Measurements from ENCODE around the gene CDYL2. TPM values are rescaled to one million over a fixed set of nuclear protein-coding genes. Genes with fewer than 3 reads are reported as not detected.

The CDYL2 gene
- total and polyA plus RNA-seq, 2 experiments from 2014 or later: 2.1 to 5.2 TPM

DNA sequence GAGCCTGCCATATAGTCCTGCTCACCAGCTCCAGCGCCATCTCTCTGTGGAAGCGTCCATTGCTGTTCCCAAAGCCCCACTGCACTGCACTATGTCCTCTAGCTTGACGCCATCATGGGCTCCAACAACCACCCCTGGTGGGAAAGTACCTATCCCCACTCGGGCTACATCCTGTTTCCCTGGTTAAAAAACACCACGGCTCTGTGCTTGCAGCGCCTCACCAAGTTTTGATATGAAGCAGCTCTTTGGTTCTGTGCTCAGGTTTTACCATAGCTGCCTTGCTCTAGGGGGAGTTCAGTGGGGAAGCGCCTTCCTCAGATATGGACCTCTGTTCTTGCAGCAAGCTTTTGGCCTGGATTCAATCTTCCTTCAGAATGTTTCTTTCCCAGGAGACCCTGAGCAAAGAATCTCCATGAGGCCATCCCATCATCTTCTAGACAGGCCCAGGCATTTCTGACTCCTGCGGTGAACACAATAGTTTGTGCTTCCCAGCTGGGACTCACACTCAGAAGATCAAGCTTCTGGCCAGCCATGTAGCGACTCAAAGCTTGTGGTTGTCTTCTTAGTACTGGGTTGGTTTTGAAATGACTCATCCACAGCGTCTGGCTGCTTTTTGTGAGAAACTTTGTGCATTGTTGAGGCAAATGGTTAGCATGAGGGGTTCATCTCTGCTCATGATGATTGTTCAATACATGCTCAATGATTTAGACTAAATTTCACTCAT, 224.1 kb downstream of the CDYL2 start:
- 70 to 75% methylated on average over 10 of the region's 10 CpGs for WGBS, 2 experiments (ENCODE audit: low coverage in 1 of 2, low lambda C conversion rate in 2 of 2, missing lambda C conversion rate in 2 of 2)
- no peak for TF ChIP-seq EZH2phosphoT487 (IDR thresholded peaks at IDR 0.05; ENCODE audit: insufficient read depth, low read depth)
- TF ChIP-seq EZH2 (IDR thresholded peaks at IDR 0.05; ENCODE audit: insufficient read depth, poor library complexity, severe bottlenecking): no peak
- no peaks in the 10 kb centered on the region for H3K9me3 ChIP-seq (ENCODE audit: low read depth)
- in situ Hi-C loops (cut with MboI): no loop called here
- peak; percentile 68 for DNase-seq
- H3K9ac ChIP-seq: no peak overlapping the region
- no peaks in the 10 kb centered on the region for H3K27me3 ChIP-seq (replicated peaks; ENCODE audit: insufficient read depth)
- H3K9me2 ChIP-seq (ENCODE audit: insufficient read depth): no peaks in the 10 kb centered on the region
- no peaks in the 10 kb centered on the region for H3K36me3 ChIP-seq (ENCODE audit: low read depth)
- H3K4me3 ChIP-seq: no peak overlapping the region
- H3K27ac ChIP-seq: no peak overlapping the region
- no peaks in the 10 kb centered on the region for H4K20me1 ChIP-seq (ENCODE audit: insufficient read depth)
- peaks cover 15% of the 10 kb centered on the region for H3K4me1 ChIP-seq (ENCODE audit: insufficient read depth)
- no peaks in the 10 kb centered on the region for H3K79me2 ChIP-seq (ENCODE audit: insufficient read depth)
- H3K4me2 ChIP-seq (ENCODE audit: unreplicated experiment): no peak overlapping the region
- peaks cover 10% of the 10 kb centered on the region; the same call in 1 of the 2 replicates for H3F3A ChIP-seq (ENCODE audit: insufficient read depth)
- no peak overlapping the region for H2AFZ ChIP-seq

DNA sequence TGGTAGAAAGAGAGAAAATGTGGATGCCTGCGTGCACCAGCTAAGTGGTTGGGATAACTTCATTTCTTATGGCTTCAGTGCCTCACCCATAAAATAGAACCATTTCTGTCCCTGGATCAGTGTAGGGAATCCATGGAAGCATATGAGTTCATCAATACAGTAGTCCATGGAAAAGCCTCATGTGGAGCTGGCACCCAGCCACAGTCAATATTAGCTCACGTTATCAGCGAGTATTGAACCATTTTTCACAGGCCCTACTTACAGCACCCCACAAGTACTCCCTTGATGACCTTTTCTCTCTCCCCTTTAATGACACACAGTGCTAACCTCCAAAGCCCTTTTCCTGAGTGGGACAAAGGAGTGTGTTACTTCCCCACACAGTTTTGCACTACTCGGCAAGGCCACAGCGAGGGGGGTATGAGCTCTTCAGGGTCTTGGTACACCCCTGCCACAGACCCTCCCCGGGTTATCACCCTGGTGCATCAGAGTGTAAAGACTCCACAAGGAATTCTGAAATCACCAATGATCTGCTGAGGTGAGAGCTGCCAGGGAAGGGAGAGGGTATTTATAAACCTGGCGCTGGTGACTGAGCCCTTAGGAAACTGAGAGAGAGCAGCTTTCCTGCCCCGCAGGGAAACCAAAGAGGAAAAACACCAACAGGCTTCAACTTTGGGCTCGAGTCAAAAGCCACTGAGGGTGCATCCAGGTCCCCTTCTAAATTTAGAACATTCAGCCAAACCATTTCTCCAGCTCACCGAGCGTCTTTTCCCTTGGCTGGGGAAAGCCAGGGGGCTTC, 226.7 kb downstream of the CDYL2 start:
- Histone ChIP-seq H3K36me3 (ENCODE audit: low read depth) (no peaks in the 10 kb centered on the region), H3K4me3 (no peak overlapping the region), H3K9me2 (ENCODE audit: insufficient read depth) (no peaks in the 10 kb centered on the region), H3K4me2 (ENCODE audit: unreplicated experiment) (no peak overlapping the region), H3K4me1 (ENCODE audit: insufficient read depth) (peaks cover 7% of the 10 kb centered on the region; the same call in 1 of the 2 replicates), H3K9me3 (ENCODE audit: low read depth) (no peaks in the 10 kb centered on the region), H4K20me1 (ENCODE audit: insufficient read depth) (no peaks in the 10 kb centered on the region), H2AFZ (no peak overlapping the region), H3K27ac (no peak overlapping the region), H3F3A (ENCODE audit: insufficient read depth) (peaks cover 5% of the 10 kb centered on the region; the same call in 1 of the 2 replicates), H3K9ac (no peak overlapping the region), H3K27me3 (replicated peaks; ENCODE audit: insufficient read depth) (no peaks in the 10 kb centered on the region), H3K79me2 (ENCODE audit: insufficient read depth) (no peaks in the 10 kb centered on the region)
- TF ChIP-seq EZH2phosphoT487 (IDR thresholded peaks at IDR 0.05; ENCODE audit: insufficient read depth, low read depth): no peak
- no peak for TF ChIP-seq EZH2 (IDR thresholded peaks at IDR 0.05; ENCODE audit: insufficient read depth, poor library complexity, severe bottlenecking)
- WGBS, 2 experiments (ENCODE audit: low coverage in 1 of 2, low lambda C conversion rate in 2 of 2, missing lambda C conversion rate in 2 of 2): 74 to 77% methylated on average over 11 of the region's 11 CpGs
- in situ Hi-C loops (cut with MboI): no loop called here
- DNase-seq: no peak

DNA sequence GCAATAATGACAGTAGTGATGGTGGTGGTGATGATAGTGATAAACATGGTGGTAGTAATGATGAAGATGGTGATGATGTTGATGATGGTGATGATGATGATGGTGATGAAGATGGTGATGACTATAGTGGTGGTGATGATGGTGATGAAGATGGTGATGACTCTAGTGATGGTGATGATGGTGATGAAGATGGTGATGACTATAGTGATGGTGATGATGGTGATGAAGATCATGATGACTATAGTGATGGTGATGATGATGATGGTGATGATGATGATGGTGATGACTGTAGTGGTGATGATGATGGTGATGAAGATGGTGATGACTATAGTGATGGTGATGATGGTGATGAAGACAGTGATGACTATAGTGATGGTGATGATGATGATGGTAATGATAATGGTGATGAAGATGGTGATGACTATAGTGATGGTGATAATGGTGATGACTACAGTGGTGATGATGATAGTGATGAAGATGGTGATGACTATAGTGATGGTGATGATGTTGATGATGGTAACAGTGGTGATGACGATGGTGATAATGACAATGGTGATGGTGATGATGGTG, 228.0 kb downstream of the CDYL2 start:
- Histone ChIP-seq H3K9me3 (ENCODE audit: low read depth) (no peaks in the 10 kb centered on the region), H3F3A (ENCODE audit: insufficient read depth) (peaks cover 5% of the 10 kb centered on the region; the same call in 1 of the 2 replicates), H3K27me3 (replicated peaks; ENCODE audit: insufficient read depth) (no peaks in the 10 kb centered on the region), H3K79me2 (ENCODE audit: insufficient read depth) (no peaks in the 10 kb centered on the region), H3K27ac (no peak overlapping the region), H3K36me3 (ENCODE audit: low read depth) (no peaks in the 10 kb centered on the region), H4K20me1 (ENCODE audit: insufficient read depth) (no peaks in the 10 kb centered on the region), H3K4me3 (no peak overlapping the region), H3K4me2 (ENCODE audit: unreplicated experiment) (no peak overlapping the region), H2AFZ (no peak overlapping the region), H3K9ac (no peak overlapping the region), H3K4me1 (ENCODE audit: insufficient read depth) (peaks cover 7% of the 10 kb centered on the region; the same call in 1 of the 2 replicates), H3K9me2 (ENCODE audit: insufficient read depth) (no peaks in the 10 kb centered on the region)
- 87 to 90% methylated on average over 1 of the region's 1 CpG for WGBS, 2 experiments (ENCODE audit: low coverage in 1 of 2, low lambda C conversion rate in 2 of 2, missing lambda C conversion rate in 2 of 2)
- in situ Hi-C loops (cut with MboI): no loop called here
- DNase-seq: no peak
- TF ChIP-seq EZH2phosphoT487 (IDR thresholded peaks at IDR 0.05; ENCODE audit: insufficient read depth, low read depth) (no peak), EZH2 (IDR thresholded peaks at IDR 0.05; ENCODE audit: insufficient read depth, poor library complexity, severe bottlenecking) (no peak)

DNA sequence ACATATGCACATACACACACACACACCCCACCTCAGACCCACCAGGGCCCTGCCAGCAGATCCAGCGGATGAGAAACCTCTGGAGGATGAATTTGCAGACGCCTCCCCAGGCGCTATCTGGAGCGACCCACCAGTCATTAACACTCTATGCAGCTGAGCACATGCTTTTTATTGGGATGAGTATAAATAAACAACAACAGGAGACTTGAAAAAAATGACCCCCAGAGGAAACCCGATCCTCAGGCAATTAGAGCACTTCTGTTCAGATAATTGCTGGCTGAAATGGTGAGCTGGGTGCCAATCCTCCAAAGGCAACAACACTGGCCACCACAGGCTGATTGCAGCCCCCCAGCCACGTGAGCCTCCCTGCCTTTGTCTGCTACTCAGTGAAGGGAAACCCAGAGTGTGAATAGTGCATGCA, 230.7 kb downstream of the CDYL2 start:
- DNase-seq: no peak
- 49 to 52% methylated on average over 6 of the region's 6 CpGs for WGBS, 2 experiments (ENCODE audit: low coverage in 1 of 2, low lambda C conversion rate in 2 of 2, missing lambda C conversion rate in 2 of 2)
- Histone ChIP-seq H3K36me3 (ENCODE audit: low read depth) (no peaks in the 10 kb centered on the region), H4K20me1 (ENCODE audit: insufficient read depth) (no peaks in the 10 kb centered on the region), H3K9me2 (ENCODE audit: insufficient read depth) (no peaks in the 10 kb centered on the region), H3K4me3 (no peak overlapping the region), H3K79me2 (ENCODE audit: insufficient read depth) (no peaks in the 10 kb centered on the region), H3K4me1 (ENCODE audit: insufficient read depth) (no peaks in the 10 kb centered on the region), H3K9ac (no peak overlapping the region), H3K9me3 (ENCODE audit: low read depth) (no peaks in the 10 kb centered on the region), H3K27ac (no peak overlapping the region), H2AFZ (no peak overlapping the region), H3K4me2 (ENCODE audit: unreplicated experiment) (no peak overlapping the region), H3K27me3 (replicated peaks; ENCODE audit: insufficient read depth) (no peaks in the 10 kb centered on the region), H3F3A (ENCODE audit: insufficient read depth) (no peaks in the 10 kb centered on the region)
- in situ Hi-C loops (cut with MboI): no loop called here
- TF ChIP-seq EZH2 (IDR thresholded peaks at IDR 0.05; ENCODE audit: insufficient read depth, poor library complexity, severe bottlenecking) (no peak), EZH2phosphoT487 (IDR thresholded peaks at IDR 0.05; ENCODE audit: insufficient read depth, low read depth) (no peak)
